GM21360 (cell line): ENCODE data around the gene ATP6V1E1.

Experiments
- ATAC-seq: cut with Tn5 transposase; IDR thresholded peaks from one replicate; pipeline ENCODE4 v1.9.1; 2021; ENCODE audit warnings: mild to moderate bottlenecking, moderate library complexity; ENCODE audit not compliant: unreplicated experiment

ATP6V1E1 gene

GRCh38 chr22:17634696-17635095 is 6.1 kb upstream of the ATP6V1E1 start:
- ATAC-seq, result no peak

DNA sequence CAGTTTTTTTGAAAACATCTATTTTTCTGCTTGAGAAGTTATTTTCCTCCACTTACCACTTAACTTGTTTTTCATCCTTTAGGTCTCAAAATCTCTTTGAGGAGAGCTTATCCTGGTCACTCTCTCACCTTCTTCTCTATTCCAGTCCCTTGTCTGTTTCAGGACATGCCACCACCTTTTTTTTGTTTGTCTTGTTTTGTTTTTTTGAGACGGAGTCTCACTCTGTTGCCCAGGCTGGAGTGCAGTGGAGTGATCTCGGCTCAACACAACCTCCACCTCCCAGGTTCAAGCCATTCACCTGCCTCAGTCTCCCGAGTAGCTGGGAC is 5.4 kb upstream of the ATP6V1E1 start:
- ATAC-seq, result no peak

DNA sequence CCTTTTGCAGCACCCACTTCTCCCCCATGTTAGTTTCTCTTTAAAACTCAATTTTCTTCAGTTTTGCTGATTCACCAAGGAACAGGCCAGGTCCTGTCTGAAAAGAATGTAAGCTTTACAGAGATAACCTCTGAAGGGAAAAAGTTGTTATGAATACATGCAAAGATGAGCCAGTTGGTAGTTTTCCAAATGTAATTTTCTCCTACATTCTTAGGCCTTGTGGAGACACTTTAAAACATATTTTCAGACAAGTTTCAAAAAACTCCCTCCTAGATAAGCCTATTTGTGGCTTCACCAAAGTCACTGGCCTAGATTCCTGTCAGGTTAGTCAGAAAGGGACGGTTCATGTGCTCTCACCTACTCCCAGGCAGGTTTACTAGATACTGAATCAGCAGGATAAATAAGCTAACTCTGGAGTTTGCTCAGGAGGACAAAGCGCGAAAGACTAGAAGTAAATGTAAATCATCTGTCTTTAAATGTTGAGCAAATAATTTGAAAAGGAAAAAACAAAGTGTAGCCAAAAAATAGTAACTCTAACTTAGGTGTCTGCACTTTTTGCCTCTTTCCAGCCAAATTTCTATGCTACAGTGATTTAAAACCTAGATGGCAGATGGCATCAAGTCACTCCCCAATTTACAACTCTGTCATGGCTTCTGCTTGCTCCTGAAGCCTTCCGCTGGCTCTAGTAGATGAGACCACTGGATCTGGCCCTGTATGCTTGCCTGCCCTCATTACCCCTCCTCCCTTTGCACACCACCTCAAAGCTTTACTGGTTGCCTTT is 4.9 kb upstream of the ATP6V1E1 start:
- ATAC-seq, result no peak

- ATAC-seq, result no peak
Measured at GRCh38 chr22:17631076-17631565, 2.6 kb upstream of the ATP6V1E1 start.

GRCh38 chr22:17629641-17630040 is 1.1 kb upstream of the ATP6V1E1 start:
- ATAC-seq, result no peak

- ATAC-seq, result no peak
Measured at GRCh38 chr22:17629173-17629489, 582 bp upstream of the ATP6V1E1 start.

DNA sequence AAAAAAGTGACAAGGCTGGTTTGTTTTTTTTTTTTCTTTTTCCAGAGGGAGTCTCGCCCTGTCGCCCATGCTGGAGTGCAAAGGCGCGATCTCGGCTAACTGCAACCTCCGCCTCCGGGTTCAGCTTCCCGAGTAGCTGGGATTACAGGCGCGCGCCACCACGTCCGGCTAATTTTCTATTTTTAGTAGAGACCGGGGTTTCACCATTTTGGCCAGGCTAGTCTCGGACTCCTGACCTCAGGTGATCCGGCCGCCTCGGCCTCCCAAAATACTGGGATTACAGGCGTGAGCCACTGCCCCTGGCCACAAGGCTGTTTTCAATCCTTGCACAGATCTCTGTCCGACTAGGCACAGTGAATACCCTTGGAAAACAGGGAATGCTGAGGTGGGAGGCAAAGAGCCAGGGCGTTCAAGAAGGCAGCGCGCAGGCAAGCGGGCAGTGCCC is 566 bp downstream of the ATP6V1E1 start:
- ATAC-seq, result no peak

DNA sequence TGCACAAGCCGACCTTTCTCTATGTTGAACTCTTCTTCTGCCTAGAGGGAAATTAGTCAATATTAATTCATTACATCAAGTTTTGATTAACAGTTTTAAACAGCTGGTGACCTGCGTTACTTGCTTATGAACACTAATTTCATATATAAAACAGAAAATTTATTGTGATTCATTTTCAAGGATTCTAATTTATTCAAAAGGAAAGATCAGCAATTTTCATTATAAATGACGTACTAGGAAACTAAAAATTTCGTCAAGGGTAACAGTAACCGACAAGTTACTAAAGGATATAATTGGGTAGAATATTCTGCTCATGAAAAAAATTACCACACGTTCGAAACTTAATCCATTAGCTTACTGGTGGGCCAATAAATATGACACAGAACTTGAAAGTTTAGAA is 15.3 kb downstream of the ATP6V1E1 start:
- ATAC-seq, result no peak

- ATAC-seq, result no peak
Measured at GRCh38 chr22:17612057-17612456, 16.5 kb downstream of the ATP6V1E1 start.

DNA sequence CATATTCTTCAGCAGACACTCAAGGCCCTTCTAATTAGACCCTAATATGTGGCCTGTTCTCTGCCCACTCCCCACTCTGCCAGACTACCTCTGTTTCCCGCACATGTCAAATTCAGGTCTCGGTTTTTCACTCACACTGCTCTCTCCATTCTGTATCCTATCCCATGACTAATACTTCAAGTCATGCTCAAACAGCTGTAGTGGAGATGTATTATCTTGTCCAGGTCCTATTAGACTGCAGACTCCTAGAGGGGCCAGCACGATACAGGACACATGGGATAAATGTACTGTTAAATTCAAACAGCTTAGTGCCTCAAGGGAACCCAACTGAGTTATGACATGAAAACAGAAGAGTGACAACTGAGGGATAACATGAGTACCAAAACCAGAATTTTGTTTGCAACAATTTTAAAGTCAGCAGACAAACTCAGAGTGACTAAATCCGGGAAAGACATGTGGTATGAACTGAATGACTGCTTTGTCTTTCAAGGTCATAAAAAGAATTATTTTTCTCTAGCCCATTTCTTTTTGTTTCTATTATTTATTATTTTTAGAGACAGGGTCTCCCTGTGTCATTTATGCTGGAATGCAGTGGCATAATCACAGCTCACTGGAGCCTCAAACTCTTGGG is 20.5 kb downstream of the ATP6V1E1 start:
- no peak for ATAC-seq

DNA sequence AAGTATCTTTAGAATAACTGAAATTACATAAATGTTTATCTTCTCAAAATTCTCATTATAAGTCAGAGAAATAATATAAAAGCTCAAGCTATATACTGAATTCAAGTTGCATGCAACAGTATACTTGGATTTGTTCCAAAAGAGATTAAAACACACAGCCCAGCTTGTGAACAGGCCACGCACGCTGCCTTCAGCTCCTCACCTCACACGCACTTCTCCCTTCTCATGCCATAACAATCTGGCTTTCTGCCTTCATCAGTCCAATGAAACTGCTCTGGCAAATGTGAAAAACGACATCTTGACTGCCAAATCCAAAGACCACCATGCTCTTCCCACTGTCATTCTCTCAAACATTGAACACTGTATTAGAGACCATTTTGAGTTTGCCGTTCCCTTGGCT is 22.1 kb downstream of the ATP6V1E1 start:
- ATAC-seq, result no peak

DNA sequence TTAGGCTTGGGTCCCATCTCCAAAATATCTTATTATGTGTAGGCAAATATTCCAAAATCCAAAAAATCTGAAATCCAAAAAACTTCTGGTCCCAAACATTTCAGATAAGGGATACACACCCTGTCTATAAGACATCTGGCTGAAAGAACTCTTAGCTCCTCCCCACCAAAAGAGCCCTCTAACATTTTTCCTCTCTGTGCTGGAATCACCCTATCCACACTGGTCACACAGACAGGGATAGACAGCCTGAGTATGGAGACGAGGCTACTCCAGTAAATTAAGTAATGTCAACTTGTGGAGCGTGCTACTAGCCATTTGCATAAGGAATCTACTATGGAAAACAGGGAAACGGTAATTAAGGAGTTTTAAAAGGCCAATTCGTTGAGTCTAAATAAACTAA is 24.9 kb downstream of the ATP6V1E1 start:
- ATAC-seq, result no peak

DNA sequence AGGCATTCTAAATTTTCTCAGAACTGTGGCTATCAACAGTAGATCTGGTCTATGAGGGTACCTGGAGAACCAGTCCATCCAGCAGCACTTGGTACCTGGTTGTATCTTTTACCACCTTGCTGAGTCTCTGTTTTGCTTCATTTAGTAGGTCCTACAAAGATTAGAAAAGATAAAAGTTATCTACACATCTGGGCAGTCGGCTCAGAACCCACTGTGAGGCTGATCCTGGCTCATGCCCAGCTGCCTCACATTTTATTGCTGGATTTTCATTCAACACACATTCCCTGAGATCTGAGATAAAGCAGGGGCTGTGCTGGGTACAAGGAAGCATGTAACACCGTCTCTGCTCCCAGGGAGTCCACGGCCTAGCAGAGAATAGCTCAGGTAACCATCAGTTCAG is 27.5 kb downstream of the ATP6V1E1 start:
- ATAC-seq, result no peak

DNA sequence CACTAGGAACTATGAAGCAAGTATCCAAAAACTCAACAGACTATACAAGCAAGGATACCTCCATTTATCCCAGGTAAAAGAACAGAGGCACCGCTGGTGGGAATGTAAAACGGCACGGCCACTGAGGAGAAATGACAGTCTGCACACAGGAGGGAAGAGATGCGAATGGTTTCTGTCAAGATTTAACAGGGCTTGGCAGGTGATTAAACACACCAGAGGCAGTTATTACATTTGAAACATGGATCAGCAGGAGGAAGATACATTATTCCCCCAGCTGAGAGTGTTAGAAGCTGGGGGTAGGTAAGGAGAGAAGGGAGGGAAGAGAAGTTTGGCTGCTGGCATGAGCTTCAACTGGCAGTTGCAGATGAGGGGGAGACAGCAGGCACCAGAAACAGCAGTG is 30.2 kb downstream of the ATP6V1E1 start:
- ATAC-seq, result no peak

DNA sequence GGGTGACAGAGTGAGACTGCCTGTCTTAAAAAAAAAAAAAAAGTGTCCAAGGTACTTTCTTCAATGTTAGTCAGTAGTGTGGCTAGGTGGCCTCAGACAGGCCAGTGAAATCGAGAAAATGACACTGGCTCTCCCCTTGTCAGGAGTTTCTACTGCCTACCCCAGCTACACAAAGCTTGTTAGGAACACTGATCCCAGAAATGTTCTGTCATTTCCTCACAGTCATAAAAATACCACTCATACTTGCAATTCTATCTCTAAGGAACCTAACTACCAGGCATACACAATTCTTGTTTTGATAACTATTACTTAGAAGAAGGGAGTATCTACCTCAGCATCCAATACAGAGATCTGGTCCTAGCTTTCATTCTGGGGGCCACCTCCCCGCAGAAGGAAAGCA is 31.3 kb downstream of the ATP6V1E1 start:
- no peak for ATAC-seq

- ATAC-seq, result no peak
Measured at GRCh38 chr22:17596226-17596625, 32.3 kb downstream of the ATP6V1E1 start.

DNA sequence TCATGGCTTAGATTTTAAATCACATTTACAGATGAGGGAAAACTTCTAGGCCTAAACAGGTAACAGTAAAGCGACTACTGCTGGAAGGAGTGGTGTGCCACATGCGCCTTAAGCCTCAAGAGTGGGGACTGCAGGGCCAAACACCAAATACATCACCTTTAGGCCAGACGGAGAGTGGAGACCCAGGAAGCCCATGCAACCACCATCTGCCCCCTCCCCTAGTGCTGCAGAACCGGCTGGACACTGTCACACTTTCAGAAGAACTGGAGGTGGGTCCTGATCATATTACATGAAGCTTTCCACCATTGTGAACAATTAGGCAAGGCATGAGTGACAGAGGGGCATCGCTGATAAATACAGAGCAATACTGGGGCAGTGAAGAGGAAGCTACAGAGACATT is 36.3 kb downstream of the ATP6V1E1 start:
- ATAC-seq, result no peak

DNA sequence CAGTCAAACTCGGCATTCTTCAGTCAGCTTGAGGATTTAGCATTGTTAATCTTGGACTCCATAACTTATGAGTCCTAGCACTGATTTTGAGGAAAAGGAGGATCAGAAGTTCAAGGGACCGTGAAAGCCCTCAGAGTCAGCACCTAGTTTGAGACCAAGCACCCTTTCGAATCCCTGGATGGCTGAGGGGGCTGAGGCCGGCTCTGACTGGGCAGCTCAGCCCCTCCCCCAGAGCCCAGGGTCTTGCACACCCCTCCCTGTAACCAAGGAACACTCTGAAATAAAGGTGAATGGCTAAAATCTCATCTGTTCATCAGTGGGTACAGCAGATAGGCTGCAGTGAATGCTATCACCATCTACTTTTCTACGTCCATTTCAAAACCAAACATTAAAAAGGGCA is 38.0 kb downstream of the ATP6V1E1 start:
- ATAC-seq, result no peak

GRCh38 chr22:17589810-17590375 is 38.7 kb downstream of the ATP6V1E1 start:
- no peak for ATAC-seq

DNA sequence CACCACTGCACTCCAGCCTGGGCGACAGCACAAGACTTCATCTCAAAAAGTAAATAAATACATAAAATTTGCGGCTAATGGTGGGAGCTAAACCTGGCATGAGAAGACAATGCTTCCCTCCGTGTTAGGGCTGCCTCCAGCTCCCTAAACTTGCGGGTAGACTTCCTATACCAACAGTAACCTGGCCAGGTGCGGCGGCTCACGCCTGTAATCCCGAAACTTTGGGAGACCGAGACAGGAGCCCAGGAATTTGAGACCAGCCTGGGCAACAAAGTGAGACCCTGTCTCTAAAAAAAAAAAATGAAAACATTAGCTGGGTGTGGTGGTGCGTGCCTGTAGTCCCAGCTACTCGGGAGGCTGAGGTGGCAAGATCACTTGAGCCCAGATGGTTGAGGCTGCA is 39.9 kb downstream of the ATP6V1E1 start:
- no peak for ATAC-seq

DNA sequence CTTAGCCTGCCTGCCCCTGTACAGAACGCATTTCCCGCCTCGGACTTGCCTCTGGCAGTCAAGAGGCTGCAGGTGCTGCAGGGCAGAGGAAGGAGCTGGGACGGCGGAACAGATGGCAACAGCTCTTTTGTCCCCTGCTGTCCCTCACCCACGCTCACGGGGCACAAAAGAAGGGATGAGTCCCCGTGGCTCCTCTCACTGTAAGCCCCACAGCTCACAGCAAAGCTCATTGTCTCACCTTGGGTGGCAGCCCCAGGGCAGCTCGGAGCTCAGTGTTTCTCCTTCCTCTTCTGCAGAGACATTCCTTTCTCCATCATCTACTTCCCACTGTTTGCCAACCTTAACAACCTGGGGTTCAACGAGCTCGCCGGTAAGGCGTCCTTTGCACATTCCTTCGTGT is 40.9 kb downstream of the ATP6V1E1 start:
- no peak for ATAC-seq

DNA sequence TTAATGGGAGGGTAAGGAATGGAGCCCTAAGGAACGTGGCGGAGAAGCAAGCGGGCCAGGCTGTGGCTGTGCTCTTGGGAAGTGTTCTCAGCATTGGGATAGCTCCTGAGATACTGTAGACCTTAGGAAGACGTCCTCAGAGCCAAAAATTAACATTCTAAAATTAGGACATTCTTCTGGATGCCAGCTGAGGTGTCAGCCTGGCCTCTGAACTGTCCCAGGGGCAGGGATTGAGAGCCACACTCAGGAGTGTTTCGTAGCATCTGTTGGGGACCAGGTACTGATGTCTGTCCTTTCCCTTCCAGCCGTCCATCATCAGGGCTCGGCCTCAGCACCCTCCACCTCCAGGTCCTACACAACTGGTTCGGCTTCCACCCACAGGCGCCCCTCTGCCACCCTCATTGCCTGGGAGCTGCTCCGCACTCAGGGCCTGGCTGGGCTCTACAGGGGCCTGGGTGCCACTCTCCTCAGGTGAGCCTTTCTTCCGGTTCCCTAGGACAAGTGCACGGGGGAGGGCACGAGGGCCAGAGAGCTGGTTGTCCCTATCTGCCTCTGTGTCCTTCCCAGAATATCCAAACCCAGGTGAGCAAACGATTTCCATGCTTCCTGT is 41.6 kb downstream of the ATP6V1E1 start:
- ATAC-seq, result no peak
